Heart left ventricle (tissue), 16 donors: Measurements from ENCODE around the gene CDH12. TPM values are rescaled to one million over a fixed set of nuclear protein-coding genes. Genes with fewer than 3 reads are reported as not detected.

ENCODE experiments used
- ATAC-seq, 4 donors: fragments of 200-7000 bp; cut with Tn5 transposase; one replicate each; pipeline ENCODE4 v1.9.1; 2020 to 2022; ENCODE audit warnings: moderate library complexity in 4 of 4, mild to moderate bottlenecking in 3 of 4, moderate number of reproducible peaks in 1 of 4
- DNase-seq, 5 donors: peaks; one replicate each; pipeline ENCODE4 v3.0.0-alpha.2; 2020
- H3K27ac ChIP-seq, 12 donors: fragments of 200-600 bp; sonication (generic) in 4 of 12; one replicate each; pipeline versions ENCODE4 v1.5.0 to v1.8.0; 2016 to 2022; ENCODE audit warnings: mild to moderate bottlenecking in 2 of 12
- H3K27me3 ChIP-seq, 9 donors: fragments of 200-600 bp; sonication (generic) in 2 of 9; one replicate each; pipeline versions ENCODE4 v1.5.1 to v1.8.0; 2016 to 2022; ENCODE audit warnings: mild to moderate bottlenecking in 3 of 9
- H3K36me3 ChIP-seq, 9 donors: fragments of 200-600 bp; sonication (generic) in 2 of 9; one replicate each; pipeline versions ENCODE4 v1.5.0 to v1.8.0; 2018 to 2022; ENCODE audit warnings: mild to moderate bottlenecking in 2 of 9
- H3K4me1 ChIP-seq, 12 donors: fragments of 200-600 bp; sonication (generic) in 4 of 12; one replicate each; pipeline versions ENCODE4 v1.5.0 to v1.8.0; 2016 to 2022; ENCODE audit warnings: mild to moderate bottlenecking in 3 of 12
- H3K4me3 ChIP-seq, 12 donors: fragments of 200-600 bp; sonication (generic) in 4 of 12; one replicate each; pipeline versions ENCODE4 v1.5.0 to v1.8.0; 2017 to 2022; ENCODE audit warnings: mild to moderate bottlenecking in 9 of 12, moderate library complexity in 4 of 12
- H3K9me3 ChIP-seq, 12 donors: fragments of 200-600 bp; sonication (generic) in 4 of 12; one replicate each; pipeline versions ENCODE4 v1.5.0 to v1.8.0; 2016 to 2022; ENCODE audit warnings: mild to moderate bottlenecking in 1 of 12
- POLR2A ChIP-seq, 2 donors: fragments of 450-650 bp; IDR thresholded peaks; one replicate each; pipeline ENCODE4 v1.6.1; 2017; ENCODE audit warnings: antibody characterized with exemption in 2 of 2, mild to moderate bottlenecking in 2 of 2, moderate library complexity in 2 of 2
- WGBS, 4 donors: extraction: QIAGEN DNeasy Blood & Tissue Kit in 2 of 4; methylation state at CpG; one replicate each; pipeline versions ENCODE4 v1.1.5 to v1.1.7; 2013 to 2018; 5-methylcytosine and 5-hydroxymethylcytosine counted together
- intact Hi-C, 10 donors: fragments of 100-400 bp; cut with DNase I; formaldehyde crosslinking; loops; one replicate each; pipeline versions ENCODE4 v1.11.1 to v1.14.2; 2022
- polyA plus RNA-seq, 2 donors: library from polyadenylated mRNA; stranded (reverse); fragments of 200-250 nt; gene quantifications; one replicate each; pipeline ENCODE4 v1.2.3, GENCODE V29; 2013
- total RNA-seq, 9 donors: library from RNA; depleted of rRNA in 2 of 9; stranded (reverse); fragments of >200 nt in 2 of 9; fragmentation: NEBNext Ultra II Directional in 3 of 9; extraction: Animal tissue kit (Norgen Biotek cat#: 25700) in 3 of 9; gene quantifications; one replicate each; pipeline versions ENCODE4 v1.1.0 to v1.2.4, GENCODE V29; 2016 to 2023
- TF ChIP-seq, protein P1 (sequence below), 12 donors: fragments of 200-600 bp; sonication (generic) in 4 of 12; IDR thresholded peaks; one replicate each; pipeline versions ENCODE4 v1.5.0 to v1.8.0; 2018 to 2022; ENCODE audit warnings: antibody characterized with exemption in 12 of 12, mild to moderate bottlenecking in 5 of 12
- donor health status: ischemic (EF 13 %, LVEDD 7.1; RV severe dilation, severe dysfunction).
- donor health status: healthy with polysubstance abuse.
- donor health status: DM: no; HTN: yes; CAD: no.
- donor health status: DM: no; HTN: no; CAD: no.
- donor health status: ischemic (EF 25% LVEDD 6.9; RV normal size, moderate dysfunction).
- donor health status: ischemic (EF 25% LVEDD 5.7; RV mildly dilated, moderate dysfunction).
- donor health status: healthy.
- donor health status: DM: yes; HTN: yes; CAD: no.
- donor health status: ischemic (EF 35%, LVEDD 5.7; RV mildly dilated, moderate dysfunction).
- donor health status: nonischemic (EF 11% LVEDD 7.7; RV severe dilation, severe dysfunction).
- donor health status: DM: yes; HTN: yes; CAD: no.
- donor health status: PGD.
- donor health status: ischemic (EF 29% LVEDD 5.4; RV normal size, mild dysfunction).
- donor health status: nonischemic (EF 23%, LVEDD 6.1; RV moderate dilation, normal function).

CDH12 gene
- total and polyA plus RNA-seq, 11 donors = 0.11 TPM; not detected in 10

DNA sequence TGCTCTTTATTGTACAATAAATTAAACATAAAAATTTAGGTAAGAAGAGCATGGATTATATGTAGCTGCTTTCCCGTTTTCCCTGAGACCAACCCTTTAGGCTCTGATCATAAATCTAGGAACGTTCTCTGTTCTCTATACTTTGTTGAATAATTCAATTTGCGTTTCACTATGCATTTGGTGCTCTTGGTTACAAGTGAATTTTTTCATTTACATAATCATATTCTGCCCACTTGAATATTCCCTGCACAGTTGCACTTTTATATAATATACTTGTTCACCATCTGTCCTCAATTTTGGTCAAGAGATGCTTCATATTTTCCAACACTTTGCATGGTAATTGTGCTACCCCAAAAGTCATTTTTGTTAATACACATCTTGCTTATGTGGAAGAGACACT, 741.8 kb downstream of the CDH12 start:
- DNase-seq (no peak), ATAC-seq (no peak)
- Histone ChIP-seq H3K4me3 (no peak overlapping the region), H3K36me3 (no peaks in the 10 kb centered on the region), H3K27ac (no peak overlapping the region), H3K27me3 (no peaks in the 10 kb centered on the region), H3K9me3 (no peaks in the 10 kb centered on the region), H3K4me1 (no peaks in the 10 kb centered on the region)
- WGBS, 4 donors = 78 to 84% (median 83%) methylated on average over 3 of the region's 3 CpGs
- TF ChIP-seq POLR2A (IDR thresholded peaks at IDR 0.05) = no peak
- TF ChIP-seq, protein P1, sequence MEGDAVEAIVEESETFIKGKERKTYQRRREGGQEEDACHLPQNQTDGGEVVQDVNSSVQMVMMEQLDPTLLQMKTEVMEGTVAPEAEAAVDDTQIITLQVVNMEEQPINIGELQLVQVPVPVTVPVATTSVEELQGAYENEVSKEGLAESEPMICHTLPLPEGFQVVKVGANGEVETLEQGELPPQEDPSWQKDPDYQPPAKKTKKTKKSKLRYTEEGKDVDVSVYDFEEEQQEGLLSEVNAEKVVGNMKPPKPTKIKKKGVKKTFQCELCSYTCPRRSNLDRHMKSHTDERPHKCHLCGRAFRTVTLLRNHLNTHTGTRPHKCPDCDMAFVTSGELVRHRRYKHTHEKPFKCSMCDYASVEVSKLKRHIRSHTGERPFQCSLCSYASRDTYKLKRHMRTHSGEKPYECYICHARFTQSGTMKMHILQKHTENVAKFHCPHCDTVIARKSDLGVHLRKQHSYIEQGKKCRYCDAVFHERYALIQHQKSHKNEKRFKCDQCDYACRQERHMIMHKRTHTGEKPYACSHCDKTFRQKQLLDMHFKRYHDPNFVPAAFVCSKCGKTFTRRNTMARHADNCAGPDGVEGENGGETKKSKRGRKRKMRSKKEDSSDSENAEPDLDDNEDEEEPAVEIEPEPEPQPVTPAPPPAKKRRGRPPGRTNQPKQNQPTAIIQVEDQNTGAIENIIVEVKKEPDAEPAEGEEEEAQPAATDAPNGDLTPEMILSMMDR (IDR thresholded peaks at IDR 0.05) = no peak
- intact Hi-C loops = no loop called here

DNA sequence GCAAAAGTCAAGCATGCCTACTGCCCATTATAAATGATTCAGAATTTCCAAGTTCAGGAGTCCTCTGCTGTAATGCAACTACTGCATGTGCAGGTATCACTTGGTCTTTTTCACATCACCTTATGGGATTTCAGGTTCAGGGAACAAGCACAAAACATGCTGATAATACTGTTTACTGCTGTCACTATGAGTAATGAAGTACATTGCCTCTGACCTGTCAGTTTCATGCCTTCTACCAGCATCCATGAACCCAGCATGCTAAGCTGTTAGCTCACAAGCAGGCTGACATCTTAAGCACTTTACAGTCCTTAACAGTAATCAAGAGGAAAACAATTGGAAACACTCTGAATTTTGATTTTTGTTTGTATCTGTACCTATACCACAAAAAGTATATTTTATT, 743.8 kb downstream of the CDH12 start:
- no peak for ATAC-seq
- intact Hi-C loops = no loop called here

DNA sequence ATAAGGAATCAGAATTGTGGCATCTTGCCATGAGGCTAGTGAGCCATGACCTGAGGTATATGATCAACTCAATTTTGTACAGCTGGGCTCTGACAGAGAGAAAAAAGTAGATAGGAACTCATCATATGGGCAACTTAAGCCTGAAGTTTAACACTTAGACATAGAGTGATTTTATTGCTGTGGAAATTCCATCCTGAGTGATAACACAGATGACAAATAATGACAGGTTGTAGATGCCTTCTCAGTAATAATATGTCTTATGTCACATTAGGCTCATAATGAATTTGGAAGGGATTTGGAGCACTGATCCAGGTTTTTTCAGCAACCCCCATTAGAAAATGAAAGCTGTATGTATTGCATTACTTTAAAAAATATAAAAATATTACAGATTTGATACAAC, 744.6 kb downstream of the CDH12 start:
- no peaks in the 10 kb centered on the region for H3K36me3 ChIP-seq

More for the DNA sequence above, 743.8 kb downstream of the CDH12 start:
- TF ChIP-seq POLR2A (IDR thresholded peaks at IDR 0.05) = no peak
- TF ChIP-seq, protein P1 (IDR thresholded peaks at IDR 0.05) = no peak
- Histone ChIP-seq H3K4me1 (no peaks in the 10 kb centered on the region), H3K27me3 (no peaks in the 10 kb centered on the region), H3K36me3 (no peaks in the 10 kb centered on the region), H3K9me3 (no peaks in the 10 kb centered on the region), H3K27ac (no peak overlapping the region), H3K4me3 (no peak overlapping the region)
- no peak for DNase-seq

DNA sequence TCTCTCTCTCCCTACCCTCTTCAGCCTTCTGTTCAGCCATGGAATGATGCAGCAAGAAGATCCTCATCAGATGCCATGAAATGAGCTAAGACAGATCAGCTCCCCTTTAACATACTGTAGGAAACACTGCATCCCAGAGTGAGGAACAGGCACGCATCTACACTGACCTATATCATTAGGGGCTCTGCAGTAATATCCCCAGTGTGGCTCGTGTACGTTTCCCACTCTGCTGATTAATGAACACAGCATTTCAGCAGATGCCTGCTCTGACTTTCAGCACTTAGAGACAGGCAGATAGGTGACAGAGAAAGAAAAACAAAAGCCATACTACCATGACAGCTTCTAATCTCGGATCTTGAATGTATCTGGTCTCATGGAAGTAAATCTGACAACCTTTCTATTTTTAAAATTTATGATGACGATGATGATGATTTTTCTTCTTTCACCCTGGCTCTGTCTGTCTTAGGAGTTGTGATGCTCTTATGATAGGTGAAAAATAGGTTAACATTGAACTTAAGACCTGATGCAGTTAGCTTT, 750.3 kb downstream of the CDH12 start:
- no peak for ATAC-seq
- 26 to 32% (median 27%) methylated on average over 5 of the region's 5 CpGs for WGBS, 4 donors
- intact Hi-C loops = no loop called here
- Histone ChIP-seq H3K36me3 (no peaks in the 10 kb centered on the region), H3K4me1 (no peaks in the 10 kb centered on the region), H3K9me3 (no peaks in the 10 kb centered on the region), H3K27me3 (no peaks in the 10 kb centered on the region), H3K4me3 (no peak overlapping the region), H3K27ac (no peak overlapping the region)
- TF ChIP-seq, protein P1 (IDR thresholded peaks at IDR 0.05) = no peak
- TF ChIP-seq POLR2A (IDR thresholded peaks at IDR 0.05) = no peak
- no peak for DNase-seq

More for the DNA sequence above, 744.6 kb downstream of the CDH12 start:
- TF ChIP-seq, protein P1 (IDR thresholded peaks at IDR 0.05) = no peak
- TF ChIP-seq POLR2A (IDR thresholded peaks at IDR 0.05) = no peak
- DNase-seq (no peak), ATAC-seq (no peak)
- H3K4me3 ChIP-seq = no peak overlapping the region
- intact Hi-C loops = no loop called here
- no peaks in the 10 kb centered on the region for H3K4me1 ChIP-seq
- H3K27me3 ChIP-seq = no peaks in the 10 kb centered on the region
- H3K27ac ChIP-seq = no peak overlapping the region
- no peaks in the 10 kb centered on the region for H3K9me3 ChIP-seq
